ENCODE results near the gene ANAPC13. TPM values are rescaled to one million over a fixed set of nuclear protein-coding genes. Genes with fewer than 3 reads are reported as not detected.

The ANAPC13 gene
- total RNA-seq, 1 donor from 2014 or later: 46.4 TPM

DNA sequence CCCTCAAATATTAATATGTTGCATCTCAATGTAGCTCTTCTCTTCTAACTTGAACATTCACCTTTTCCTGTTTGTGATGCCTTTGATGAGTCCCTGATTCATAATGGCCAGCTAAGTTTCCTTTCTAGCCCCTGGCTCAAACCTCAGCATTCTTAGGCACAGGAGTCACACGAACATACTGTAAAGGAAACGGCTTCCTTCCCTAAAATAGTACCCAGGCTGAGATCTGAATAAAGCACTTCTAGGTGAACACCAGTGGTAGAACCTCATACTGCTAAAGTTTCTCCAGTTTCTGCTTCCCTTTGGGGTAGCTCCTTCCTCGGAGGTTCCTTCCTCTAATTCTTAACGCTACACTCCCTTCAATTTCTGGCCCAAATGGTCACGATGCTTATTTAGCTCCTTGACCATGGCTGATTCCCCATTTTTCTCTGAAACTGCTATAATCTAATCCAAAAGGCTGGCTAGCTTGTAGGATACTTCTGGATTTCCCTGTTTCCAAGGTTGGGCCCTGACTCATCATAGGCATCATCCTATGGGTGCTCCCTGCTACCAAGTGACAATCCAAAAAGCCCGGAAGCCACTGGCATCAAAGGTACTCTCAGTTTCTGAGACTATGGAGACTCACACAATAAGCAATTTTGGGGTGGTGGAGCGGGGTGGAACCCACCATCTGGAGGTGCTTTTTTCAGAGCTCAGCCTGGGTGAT lies 2.4 kb downstream of the ANAPC13 start:
- peak; percentile 78 for DNase-seq (ENCODE audit: low read depth, low spot score)

DNA sequence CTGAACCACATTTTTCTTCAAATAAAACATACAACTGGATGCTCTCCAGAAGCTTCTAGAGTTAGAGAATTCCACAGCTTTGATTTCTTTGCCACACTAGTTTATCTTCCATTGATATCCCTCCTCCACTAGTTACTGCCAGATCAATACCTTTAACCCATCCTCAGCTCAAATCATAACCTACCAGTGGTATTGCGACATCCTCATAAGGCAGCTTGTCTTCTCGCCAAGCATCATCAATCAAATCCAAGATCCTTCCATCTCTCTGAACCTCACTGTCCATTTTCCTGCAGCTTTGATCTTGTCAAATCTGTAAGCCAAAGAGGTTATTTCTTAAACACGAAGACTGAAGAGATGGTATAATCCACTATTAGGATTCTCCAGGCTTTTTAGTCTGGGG lies 3.2 kb downstream of the ANAPC13 start:
- no peak for DNase-seq (ENCODE audit: low read depth, low spot score)

DNA sequence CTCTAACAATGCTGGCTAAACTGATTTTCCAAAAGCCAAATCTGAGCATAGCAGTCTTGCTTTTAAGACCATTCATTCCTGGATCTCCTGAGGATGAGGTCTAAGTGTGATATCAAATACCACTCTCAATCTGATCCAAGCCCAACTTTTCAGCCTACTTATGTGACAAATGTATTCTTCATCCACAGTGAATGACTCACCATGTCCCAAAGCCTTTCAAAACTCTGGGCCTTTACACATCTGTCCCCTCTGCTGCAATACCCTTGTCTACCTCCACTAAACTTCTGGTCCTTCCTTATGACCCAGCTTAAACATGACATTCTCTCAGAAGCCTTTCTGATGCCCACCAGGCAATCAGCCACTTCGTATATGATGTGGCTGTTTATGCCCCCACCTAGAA lies 4.6 kb downstream of the ANAPC13 start:
- DNase-seq (ENCODE audit: low read depth, low spot score): no peak

DNA sequence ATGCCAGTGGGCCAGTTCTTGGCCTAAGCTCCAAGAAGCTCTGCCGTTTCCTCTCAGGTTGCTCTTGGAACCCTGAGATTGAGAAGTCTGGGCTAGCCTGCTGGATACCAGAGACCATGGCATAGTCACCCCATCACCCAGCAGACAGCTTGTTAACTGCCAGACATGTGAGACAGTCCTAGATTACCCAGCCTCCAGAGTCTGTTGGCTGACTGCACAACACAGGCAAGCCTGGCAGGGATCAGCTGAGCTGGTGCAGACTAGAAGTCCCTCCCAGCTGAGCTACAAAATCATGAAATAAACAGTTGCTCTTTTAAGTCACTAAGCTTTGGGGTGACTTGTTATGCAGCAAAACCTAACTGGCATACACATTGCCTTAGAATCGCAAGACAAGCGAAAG lies 5.2 kb downstream of the ANAPC13 start:
- no peak for DNase-seq (ENCODE audit: low read depth, low spot score)

DNA sequence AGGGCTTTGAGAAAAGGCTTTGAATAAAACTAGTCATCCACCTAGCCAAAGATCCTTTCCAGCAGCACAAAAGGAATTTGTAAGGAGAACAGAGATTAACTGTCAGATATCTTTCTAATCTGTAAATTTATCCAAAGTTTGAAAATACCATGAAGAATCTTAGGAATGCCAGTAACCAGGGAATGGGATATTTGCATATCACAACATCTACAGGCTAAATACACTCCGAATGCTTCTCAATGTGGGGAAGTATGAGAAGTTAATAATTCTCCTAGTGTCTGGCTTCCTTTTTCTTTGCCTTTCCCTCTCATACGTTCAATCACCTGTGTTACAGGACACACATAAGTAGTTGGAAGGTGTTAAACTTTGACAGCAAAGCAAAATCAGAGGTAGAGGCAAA lies 7.8 kb downstream of the ANAPC13 start:
- DNase-seq (ENCODE audit: low read depth, low spot score): no peak

DNA sequence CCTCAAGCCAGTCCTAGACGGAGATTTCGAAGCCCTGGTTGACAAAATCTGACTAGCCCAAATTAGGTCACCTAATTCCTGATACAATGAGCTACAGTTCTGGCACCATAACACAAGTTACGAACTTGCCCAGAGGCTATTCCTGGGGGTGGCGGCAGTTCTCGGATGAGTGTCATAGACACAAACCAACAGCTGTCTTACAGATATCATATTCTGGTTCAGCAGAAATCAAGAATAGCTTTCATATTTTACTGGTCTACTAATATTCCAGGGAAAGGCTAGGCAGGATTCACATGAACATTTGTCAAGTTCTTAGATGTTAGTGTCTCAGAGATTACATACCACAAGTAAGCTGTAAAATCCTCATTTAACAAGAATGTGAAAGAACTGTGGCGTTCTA lies 8.8 kb downstream of the ANAPC13 start:
- no peak for DNase-seq (ENCODE audit: low read depth, low spot score)

DNA sequence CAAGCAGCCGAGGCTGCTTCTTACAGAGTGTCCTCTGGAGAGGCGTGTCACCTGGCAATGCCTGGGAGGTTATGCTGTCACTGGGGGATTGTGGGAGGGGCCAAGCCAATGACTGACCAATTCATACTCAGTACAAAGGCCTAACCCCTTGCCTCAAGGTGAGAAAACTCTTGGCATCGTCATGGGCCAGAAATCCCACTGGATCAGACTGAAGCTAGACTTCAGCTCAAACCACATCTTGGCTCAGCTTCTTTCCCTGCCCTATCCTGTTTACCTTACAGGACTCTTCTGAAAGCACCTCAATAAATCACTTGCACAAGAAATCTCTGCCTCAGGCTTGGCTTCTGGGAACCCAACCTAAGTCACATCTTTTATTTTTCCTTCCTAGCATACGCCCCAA lies 9.5 kb downstream of the ANAPC13 start:
- DNase-seq (ENCODE audit: low read depth, low spot score): no peak

DNA sequence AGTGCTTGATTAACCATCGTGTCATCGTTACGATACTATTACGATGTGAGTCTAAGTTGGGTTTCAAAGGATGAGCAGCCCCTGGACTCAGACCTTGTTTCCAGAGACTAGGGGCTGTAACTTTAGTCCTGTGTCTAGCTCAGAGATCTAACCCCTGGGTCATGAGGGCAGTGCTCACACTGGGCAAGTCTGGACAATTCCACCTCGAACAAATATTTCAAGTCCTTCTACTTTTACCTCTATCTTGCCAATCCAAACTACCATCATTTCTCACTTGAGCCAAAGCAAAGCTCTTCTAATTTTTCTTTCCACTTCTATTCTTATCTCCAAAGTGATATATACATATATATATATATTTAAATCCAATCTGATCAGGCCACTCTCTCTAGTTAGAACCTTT lies 10.8 kb downstream of the ANAPC13 start:
- no peak for DNase-seq (ENCODE audit: low read depth, low spot score)

DNA sequence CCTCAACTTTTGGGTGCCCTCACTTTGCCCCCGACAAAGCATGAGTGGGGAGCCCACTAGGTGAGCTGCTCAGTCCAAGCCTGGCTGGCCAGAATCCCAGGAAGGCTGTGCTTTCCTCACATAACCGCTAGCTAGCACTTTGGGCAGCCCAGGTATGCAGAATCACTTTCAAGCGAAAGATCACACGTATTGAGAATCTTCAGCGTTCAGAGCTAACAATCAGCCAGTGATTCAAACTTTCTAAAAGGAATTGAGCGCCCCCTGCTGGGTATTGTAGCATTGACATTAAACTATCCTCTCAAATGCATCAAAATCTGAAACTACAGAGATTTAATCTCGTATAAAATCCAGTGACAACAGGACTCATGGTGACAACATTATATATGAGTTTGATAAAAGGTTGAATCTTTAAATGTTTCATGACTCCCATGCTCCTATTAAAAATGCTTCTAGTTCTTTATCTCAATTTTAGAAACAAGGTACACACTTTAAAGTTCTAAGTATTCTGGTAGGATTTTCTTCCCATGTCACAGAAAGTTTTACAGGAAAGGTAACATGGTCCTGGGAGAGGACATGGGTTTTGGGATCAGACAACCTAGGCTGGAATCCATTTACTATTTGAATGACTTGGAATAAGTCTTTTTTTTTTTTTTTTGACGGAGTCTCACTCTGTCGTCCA lies 11.8 kb downstream of the ANAPC13 start:
- no peak for DNase-seq (ENCODE audit: low read depth, low spot score)

DNA sequence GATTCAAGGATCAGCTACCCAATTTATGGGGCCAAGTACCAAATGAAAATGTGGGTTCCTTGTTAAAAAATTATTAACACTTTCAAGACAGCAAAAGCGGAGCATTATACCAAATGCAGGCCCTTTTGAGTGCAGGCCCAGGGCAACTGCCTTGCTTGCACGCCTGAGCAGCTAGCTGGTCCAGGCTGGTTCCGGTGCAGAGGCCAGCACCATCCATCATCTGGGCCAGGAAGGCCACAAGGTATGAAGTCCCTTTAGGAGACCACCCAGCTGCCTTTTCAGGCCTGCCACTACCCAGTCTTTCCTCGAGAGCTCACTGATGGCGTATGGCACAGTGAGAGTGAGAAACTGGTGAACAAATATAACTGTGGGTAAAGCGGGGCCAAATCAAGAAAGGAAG lies 13.0 kb downstream of the ANAPC13 start:
- DNase-seq (ENCODE audit: low read depth, low spot score): no peak

DNA sequence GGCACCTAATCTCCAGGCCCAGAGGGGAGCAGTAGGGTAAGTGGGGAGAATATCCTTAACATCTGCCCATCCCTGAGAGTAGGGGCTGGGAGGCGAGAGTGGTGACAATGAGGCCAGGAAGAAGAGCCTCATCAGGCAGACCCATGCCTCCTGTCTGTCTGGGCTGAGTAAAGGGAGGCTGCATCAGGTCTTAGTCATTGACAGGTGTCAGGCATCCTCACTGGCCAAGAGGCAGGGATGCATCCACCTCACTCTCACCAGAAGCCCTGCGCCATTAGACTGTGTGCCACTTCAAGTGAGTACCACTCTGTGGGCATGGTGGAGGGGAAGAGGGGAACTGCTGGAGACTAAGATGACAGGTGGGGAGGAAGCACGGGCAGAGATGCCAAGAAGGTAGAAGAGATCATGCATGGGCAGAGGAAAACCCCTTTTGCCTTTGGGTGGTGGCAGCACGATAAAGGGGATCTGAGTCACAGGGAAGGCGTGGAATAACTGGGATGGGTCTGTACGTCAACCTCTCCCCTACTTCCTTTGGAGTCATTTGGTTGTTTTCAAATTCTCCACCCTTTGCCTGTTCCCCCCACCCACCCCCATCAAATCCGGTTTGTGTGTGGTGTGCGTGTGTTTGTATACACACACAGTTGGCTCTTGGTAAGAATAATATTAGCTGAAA lies 14.1 kb downstream of the ANAPC13 start:
- DNase-seq (ENCODE audit: low read depth, low spot score): no peak

DNA sequence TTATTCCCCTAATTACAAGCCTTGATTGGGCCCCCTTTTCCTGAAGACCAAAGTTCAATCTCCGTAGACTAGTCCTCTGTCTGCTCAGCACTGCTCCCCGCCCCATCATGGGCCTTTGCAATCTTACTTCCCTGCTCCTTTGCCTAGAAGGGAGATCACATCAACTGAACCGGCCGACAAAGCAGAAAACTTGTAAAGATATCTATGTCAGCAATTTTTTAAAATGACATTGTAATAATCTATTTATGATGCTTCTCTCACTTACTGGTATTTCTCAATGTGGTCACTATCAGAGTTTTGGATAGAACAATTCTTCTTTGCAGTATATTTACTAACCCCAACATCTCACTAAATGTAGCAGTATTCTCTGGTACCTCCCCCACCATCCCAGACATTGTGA lies 17.3 kb downstream of the ANAPC13 start:
- DNase-seq (ENCODE audit: low read depth, low spot score): no peak

DNA sequence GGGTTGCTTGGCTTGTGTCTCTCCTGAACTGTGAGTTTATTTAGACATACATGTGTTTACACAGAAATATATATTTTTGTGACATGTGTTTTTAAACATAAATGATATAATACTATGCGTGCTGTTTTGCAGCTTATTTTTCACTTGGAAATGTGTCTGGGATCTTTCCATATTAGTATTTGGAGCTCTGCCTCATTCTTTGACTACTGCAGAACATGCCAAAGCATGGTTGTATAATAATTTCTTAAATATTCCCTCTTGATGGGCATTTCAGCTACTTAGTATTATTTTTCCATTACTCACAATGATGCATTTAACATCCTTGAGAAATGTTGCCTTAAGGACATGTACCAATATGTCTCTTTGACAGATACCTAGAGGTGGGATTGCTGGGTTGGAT lies 19.5 kb downstream of the ANAPC13 start:
- DNase-seq (ENCODE audit: low read depth, low spot score): no peak

DNA sequence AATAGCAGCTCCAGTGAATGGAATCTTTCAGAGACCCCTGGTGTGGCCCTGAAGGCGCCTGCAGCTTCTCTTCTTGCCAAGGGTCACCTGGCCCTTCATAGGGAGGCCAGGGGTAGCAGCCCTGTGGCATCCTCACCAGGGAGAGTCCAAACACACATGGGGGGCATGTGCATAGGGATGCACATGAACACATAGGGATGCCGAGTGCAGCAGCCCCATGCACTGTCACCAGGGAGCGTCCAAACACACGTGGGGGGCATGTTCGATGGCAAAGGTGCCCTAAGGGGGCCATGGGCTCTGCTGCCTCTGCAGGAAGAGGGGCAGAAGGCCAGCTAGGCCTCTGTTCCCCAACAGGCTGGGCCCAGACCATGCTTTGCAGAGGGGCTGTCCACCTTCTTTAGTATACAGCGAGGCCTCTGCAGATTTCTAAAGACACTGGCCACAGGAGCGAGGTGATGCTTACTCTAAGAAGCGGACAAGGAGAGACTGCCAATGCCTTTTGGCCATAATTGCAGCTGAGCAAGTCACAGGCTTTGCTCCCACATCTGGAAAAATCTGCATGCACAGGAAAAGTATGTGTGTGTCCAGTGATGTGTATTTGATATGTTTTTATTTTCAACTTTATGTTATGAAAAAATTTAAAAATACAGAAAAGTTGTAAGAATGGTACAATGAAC lies 21.0 kb downstream of the ANAPC13 start:
- DNase-seq (ENCODE audit: low read depth, low spot score): no peak

DNA sequence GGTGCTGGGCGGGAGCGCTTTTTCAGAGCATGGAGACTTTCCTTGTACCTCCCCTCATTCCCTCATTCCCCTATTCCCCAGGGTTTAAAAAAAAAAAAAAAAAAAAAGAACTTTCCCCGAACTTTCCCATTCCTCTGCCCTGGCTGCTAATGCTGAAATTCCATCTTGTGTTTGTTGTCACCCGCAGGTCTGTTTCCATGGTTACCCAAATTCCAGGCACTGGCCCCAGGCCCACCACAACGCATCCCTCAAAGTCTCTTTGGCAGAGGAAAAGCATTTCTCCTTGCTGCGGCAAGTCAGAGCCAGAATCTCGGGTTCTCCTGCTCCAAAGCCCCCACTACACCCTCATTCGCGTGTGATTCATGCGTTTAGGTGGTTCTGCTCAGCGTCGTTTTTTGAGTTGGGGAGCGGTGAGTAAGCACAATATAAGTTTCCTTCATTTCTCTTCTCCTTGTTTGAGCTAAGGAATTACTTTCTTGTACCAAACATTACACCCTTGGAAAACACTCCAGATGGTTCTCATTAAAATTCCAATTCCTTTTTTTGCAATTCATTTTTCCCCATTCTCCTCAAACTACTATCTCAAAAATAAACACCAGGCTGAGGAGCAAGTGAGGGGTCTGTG lies 21.6 kb downstream of the ANAPC13 start:
- DNase-seq (ENCODE audit: low read depth, low spot score): no peak

DNA sequence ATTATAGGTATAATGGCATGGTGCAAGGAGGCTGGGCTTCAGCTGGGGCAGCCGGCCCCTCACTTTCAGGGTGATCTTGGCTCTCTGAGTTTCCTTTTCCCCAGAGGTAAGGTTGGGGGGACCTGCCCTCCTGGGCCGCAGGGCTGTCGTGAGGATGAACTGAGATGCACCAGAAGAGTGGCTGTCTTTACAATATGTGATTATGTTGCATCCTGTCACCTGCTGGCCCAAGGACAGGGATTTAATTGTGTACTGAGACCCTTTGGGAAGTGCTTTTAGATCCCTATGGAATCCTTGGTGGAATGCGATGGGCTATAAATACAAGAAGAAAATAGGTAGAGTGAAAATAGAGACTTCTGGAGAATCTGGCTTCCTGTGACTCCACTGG lies 22.1 kb downstream of the ANAPC13 start:
- DNase-seq (ENCODE audit: low read depth, low spot score): no peak

DNA sequence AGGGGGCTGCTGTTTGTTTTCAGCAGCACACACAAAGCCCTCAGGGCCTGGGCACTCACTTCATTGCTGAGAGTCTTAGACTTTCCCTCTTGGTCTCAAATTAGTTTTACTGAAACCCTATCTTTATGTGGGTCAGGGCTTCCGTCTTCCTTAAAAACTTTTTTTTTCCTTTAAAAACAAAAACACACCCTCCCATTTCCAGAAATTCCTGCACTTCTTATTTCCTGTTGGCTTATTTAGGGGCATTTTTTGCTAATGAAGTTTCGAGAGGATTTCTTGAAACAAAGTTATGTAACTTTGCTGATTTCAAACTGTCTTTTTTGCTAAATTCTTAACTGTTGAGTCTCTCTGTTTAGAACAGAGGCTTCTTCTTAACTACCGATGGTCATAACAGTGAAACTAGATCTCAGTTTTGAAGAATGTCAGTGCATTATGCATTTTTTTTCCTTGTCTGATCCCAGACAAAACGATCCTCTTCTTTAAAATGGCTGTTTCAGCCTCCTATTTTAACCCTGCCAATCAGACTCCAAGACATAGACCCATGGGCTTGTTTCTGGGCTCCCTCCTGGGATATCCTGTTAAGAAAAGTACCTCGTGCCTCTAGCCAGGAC lies 23.3 kb downstream of the ANAPC13 start:
- no peak for DNase-seq (ENCODE audit: low read depth, low spot score)

DNA sequence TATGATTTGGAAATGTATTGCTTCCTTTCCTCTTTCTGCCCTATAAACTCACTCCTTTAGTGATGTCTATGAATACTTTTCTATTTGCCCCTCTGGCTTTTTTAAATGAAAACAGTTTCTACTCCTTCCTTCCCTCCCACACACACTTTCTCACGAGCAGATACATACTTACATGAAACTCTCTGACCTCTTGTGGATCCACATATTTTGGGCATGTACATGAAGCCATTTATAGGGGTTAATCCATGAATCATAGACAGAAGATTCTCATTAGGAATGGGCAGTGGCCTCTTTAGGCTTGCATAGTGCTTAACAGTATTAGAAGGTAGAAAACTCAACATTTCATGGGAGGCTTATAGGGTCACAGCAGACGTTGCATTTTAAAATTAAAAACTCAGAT lies 24.8 kb downstream of the ANAPC13 start:
- DNase-seq (ENCODE audit: low read depth, low spot score): no peak

DNA sequence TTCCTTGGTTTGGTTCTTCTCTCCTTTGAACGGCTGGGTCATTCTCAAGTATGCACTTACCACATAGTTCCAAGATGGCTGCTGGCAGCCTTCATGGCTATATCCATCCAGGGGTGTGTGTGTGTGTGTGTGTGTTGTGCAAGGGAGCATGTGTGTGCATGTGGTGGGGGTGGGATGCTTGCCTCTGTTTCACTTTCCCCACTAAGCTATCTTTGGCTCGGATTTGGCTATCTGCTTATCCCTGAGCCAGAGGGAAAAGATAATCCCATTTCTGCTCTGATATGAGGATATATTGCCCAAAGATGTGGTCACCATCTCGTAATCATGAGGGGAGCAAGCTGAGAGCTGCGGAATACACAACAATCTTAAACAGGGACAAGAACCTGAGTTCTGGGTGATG lies 26.2 kb downstream of the ANAPC13 start:
- no peak for DNase-seq (ENCODE audit: low read depth, low spot score)

DNA sequence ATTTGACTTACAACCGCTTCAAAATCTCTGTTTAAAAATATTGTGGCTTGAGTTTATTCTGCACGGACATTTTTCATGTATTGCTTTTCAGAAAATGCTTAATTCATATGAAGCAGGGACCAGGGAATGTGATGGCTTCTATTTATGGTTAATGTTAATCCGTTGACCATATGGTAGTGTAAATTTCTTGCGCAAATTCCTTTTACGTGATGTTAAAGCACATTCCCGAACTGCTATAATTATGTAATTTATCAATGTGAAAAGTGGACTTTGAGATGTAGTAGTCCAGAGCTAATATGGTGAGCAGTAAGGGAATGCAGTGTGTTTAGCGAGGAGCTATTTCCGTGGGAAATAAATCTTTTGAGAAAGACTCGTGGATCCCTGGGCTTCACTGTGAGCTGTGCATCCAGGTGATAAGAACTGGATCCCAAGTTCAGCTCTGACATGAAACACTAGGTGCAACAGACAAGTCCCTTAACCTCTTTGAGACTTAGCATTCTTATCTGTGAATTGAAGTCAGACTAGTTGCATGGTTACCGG lies 27.3 kb downstream of the ANAPC13 start:
- no peak for DNase-seq (ENCODE audit: low read depth, low spot score)

All from pulmonary artery endothelial cell (primary cell).